Measurements from ENCODE around the gene C15orf40. TPM values are rescaled to one million over a fixed set of nuclear protein-coding genes. Genes with fewer than 3 reads are reported as not detected.

C15orf40 gene
- total RNA-seq, 1 experiment from 2014 or later = 27.5 TPM

GRCh38 chr15:82970696-82971095 lies 40.7 kb downstream of the C15orf40 start:
- Mint-ChIP-seq H3K36me3 (no peaks in the 10 kb centered on the region), H3K27ac (no peak overlapping the region), H3K9me3 (no peaks in the 10 kb centered on the region), H3K4me3 (no peak overlapping the region), H3K27me3 (ENCODE audit: low read depth) (peaks cover 10% of the 10 kb centered on the region), H3K4me1 (no peaks in the 10 kb centered on the region)
- ATAC-seq (no peak), DNase-seq (ENCODE audit: low spot score) (no peak)
- ChIA-PET CTCF (interaction anchor here (0.6 to 1.3 kb wide), 2 partner anchors 121 to 224 kb away, joined by 3 read pairs; no protein-coding TSS in a partner anchor), POLR2A (no interaction called here)
- TF ChIP-seq ZNF263 (CRISPR knock-in tag; IDR thresholded peaks at IDR 0.05; ENCODE audit: low read depth) (no peak), NR3C1 (CRISPR knock-in tag; conservative IDR thresholded peaks at IDR 0.05; ENCODE audit: low read depth) (no peak)

- H3K4me3 Mint-ChIP-seq = no peak overlapping the region
- ATAC-seq (no peak), DNase-seq (ENCODE audit: low spot score) (no peak)
- TF ChIP-seq TCF7 (CRISPR knock-in tag; IDR thresholded peaks at IDR 0.05; ENCODE audit: low read depth) (no peak), TEAD4 (CRISPR knock-in tag; IDR thresholded peaks at IDR 0.05) (no peak), SP1 (CRISPR knock-in tag; conservative IDR thresholded peaks at IDR 0.05) (no peak), ZNF219 (CRISPR knock-in tag; IDR thresholded peaks at IDR 0.05; ENCODE audit: borderline replicate concordance) (no peak), ZNF281 (CRISPR knock-in tag; IDR thresholded peaks at IDR 0.05) (no peak), MYBL2 (CRISPR knock-in tag; IDR thresholded peaks at IDR 0.05) (no peak), MLX (CRISPR knock-in tag; IDR thresholded peaks at IDR 0.05) (no peak), SOX15 (CRISPR knock-in tag; IDR thresholded peaks at IDR 0.05) (no peak)
- TF ChIP-seq, protein P1, sequence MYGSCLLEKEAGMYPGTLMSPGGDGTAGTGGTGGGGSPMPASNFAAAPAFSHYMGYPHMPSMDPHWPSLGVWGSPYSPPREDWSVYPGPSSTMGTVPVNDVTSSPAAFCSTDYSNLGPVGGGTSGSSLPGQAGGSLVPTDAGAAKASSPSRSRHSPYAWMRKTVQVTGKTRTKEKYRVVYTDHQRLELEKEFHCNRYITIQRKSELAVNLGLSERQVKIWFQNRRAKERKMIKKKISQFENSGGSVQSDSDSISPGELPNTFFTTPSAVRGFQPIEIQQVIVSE (CRISPR knock-in tag; IDR thresholded peaks at IDR 0.05; ENCODE audit: borderline replicate concordance) = no peak
- TF ChIP-seq, protein P2, sequence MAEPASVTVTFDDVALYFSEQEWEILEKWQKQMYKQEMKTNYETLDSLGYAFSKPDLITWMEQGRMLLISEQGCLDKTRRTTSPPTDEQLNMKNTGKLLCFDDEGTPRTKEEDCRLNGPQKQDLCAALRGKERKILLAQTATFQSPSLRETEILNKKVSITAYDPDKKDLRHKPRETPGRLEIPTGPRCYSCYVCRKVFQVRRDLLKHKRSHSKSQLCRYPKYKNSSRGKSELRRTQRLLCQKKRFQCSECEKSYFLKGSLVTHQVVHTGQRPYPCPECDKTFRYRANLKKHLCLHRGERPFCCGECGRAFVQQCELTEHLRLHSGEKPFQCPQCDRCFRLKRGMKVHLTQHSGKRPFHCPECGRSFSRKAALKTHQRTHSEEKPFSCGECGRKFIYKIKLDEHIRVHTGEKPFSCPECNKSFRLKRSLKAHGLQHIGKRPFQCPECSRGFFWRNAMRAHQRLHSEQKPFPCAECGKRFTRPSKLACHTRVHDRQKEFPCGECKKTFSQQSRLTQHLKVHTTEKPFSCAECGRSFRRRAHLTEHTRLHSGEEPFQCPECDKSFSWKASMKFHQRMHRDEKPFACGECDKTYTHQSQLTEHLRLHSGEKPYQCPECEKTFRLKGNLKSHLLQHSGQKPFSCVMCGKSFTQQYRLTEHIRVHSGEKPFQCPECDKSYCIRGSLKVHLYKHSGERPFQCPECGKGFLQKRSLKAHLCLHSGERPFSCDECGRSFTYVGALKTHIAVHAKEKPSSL (CRISPR knock-in tag; conservative IDR thresholded peaks at IDR 0.05) = no peak
- H3K4me1 Mint-ChIP-seq = no peaks in the 10 kb centered on the region
- H3K9me3 Mint-ChIP-seq = no peaks in the 10 kb centered on the region
- no peaks in the 10 kb centered on the region for H3K36me3 Mint-ChIP-seq
- CTCF ChIA-PET = interaction anchor here (1.3 kb wide), 1 partner anchor 121 kb away, joined by 3 read pairs; no protein-coding TSS in a partner anchor
- POLR2A ChIA-PET = no interaction called here
- no peak overlapping the region for H3K27ac Mint-ChIP-seq
- H3K27me3 Mint-ChIP-seq (ENCODE audit: low read depth) = peaks cover 8% of the 10 kb centered on the region
These were observed 41.3 kb downstream of the C15orf40 start for GRCh38 chr15:82970078-82970686.

DNA sequence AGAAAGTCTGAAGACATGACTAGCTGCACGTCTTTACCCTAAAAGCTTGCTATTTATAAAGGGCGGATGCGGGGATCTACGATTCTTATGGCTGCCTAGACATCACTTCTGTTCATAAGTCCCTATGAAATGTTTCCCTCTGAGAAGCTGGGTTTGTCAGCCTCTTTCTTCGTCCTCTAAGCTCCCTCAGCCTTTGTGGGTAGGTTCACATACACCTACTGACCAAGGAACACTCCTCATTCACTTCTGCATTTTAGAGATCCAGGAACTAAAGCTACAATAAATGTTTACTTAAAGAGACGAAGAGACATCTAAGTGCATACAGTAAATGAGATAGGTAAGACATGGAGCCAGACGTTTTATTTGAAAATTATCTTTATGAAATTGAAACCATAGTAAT lies 42.1 kb downstream of the C15orf40 start:
- ChIA-PET CTCF (no interaction called here), POLR2A (interaction anchor here (0.6 kb wide), 1 partner anchor 887 kb away, joined by 3 read pairs; no protein-coding TSS in a partner anchor)
- ATAC-seq = no peak
- TF ChIP-seq ZNF396 (CRISPR knock-in tag; IDR thresholded peaks at IDR 0.05; ENCODE audit: borderline replicate concordance) (no peak), NFATC4 (CRISPR knock-in tag; IDR thresholded peaks at IDR 0.05) (no peak), OVOL2 (CRISPR knock-in tag; IDR thresholded peaks at IDR 0.05; ENCODE audit: borderline replicate concordance) (no peak), NR1H2 (CRISPR knock-in tag; IDR thresholded peaks at IDR 0.05) (no peak), ZNF671 (CRISPR knock-in tag; IDR thresholded peaks at IDR 0.05) (no peak), ARID4B (CRISPR knock-in tag; IDR thresholded peaks at IDR 0.05; ENCODE audit: borderline replicate concordance) (no peak), E2F4 (CRISPR knock-in tag; IDR thresholded peaks at IDR 0.05; ENCODE audit: borderline replicate concordance, low read depth) (no peak)
- TF ChIP-seq, protein P3, sequence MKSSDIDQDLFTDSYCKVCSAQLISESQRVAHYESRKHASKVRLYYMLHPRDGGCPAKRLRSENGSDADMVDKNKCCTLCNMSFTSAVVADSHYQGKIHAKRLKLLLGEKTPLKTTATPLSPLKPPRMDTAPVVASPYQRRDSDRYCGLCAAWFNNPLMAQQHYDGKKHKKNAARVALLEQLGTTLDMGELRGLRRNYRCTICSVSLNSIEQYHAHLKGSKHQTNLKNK (CRISPR knock-in tag; IDR thresholded peaks at IDR 0.05) = no peak

More for the DNA sequence above, 42.1 kb downstream of the C15orf40 start:
- H3K9me3 Mint-ChIP-seq = no peaks in the 10 kb centered on the region
- no peak for DNase-seq (ENCODE audit: low spot score)
- no peaks in the 10 kb centered on the region for H3K36me3 Mint-ChIP-seq
- H3K4me1 Mint-ChIP-seq = no peaks in the 10 kb centered on the region
- H3K4me3 Mint-ChIP-seq = no peak overlapping the region
- no peak overlapping the region for H3K27ac Mint-ChIP-seq
- peaks cover 8% of the 10 kb centered on the region; the same call in 1 of the 2 replicates for H3K27me3 Mint-ChIP-seq (ENCODE audit: low read depth)

Measured in WTC11 (cell line).